Glutamatergic neuron (in vitro differentiated cells): Measurements from ENCODE around the gene KRTAP1-5. TPM values are rescaled to one million over a fixed set of nuclear protein-coding genes. Genes with fewer than 3 reads are reported as not detected.
"Not testable (repeated sequence)": the region's sequence is repeated elsewhere in the genome, so short reads cannot be mapped to it uniquely, and the experiment has no call there.

Experiments
- DNase-seq: peaks from one replicate; pipeline ENCODE4 v3.0.0; 2022
- H3K27ac Mint-ChIP-seq: one replicate; pipeline ENCODE4 v1.8.0; 2020; ENCODE audit warnings: mild to moderate bottlenecking, mixed read lengths, inconsistent platforms; ENCODE audit not compliant: unreplicated experiment
- H3K27me3 Mint-ChIP-seq: one replicate; pipeline ENCODE4 v1.8.0; 2020; ENCODE audit warnings: mild to moderate bottlenecking, moderate library complexity, mixed read lengths, inconsistent platforms; ENCODE audit not compliant: unreplicated experiment
- H3K36me3 Mint-ChIP-seq: one replicate; pipeline ENCODE4 v1.8.0; 2020; ENCODE audit warnings: mild to moderate bottlenecking, mixed read lengths, inconsistent platforms; ENCODE audit not compliant: unreplicated experiment
- H3K4me1 Mint-ChIP-seq: one replicate; pipeline ENCODE4 v1.8.0; 2020; ENCODE audit warnings: mild to moderate bottlenecking, low read depth, mixed read lengths, inconsistent platforms; ENCODE audit not compliant: unreplicated experiment
- H3K4me3 Mint-ChIP-seq: one replicate; pipeline ENCODE4 v1.8.0; 2020; ENCODE audit warnings: mild to moderate bottlenecking, mixed read lengths, inconsistent platforms; ENCODE audit not compliant: unreplicated experiment
- H3K9me3 Mint-ChIP-seq: one replicate; pipeline ENCODE4 v1.8.0; 2020; ENCODE audit warnings: mild to moderate bottlenecking, moderate library complexity, mixed read lengths, inconsistent platforms; ENCODE audit not compliant: unreplicated experiment
- CTCF ChIP-seq: fragments of 200-600 bp; sonication (generic); IDR thresholded peaks from one replicate; pipeline ENCODE4 v1.5.0; 2021; ENCODE audit not compliant: partially characterized antibody, unreplicated experiment
- total RNA-seq: library from RNA; stranded (reverse); fragmentation: NEBNext Ultra II Directional; extraction: Animal tissue kit (Norgen Biotek cat#: 25700); gene quantifications from one replicate; pipeline ENCODE4 v1.2.1, GENCODE V29; 2021; ENCODE audit not compliant: unreplicated experiment

KRTAP1-5 gene
- total RNA-seq, 1 donor from 2014 or later: not detected

GRCh38 chr17:41057547-41057946 is 30.5 kb upstream of the KRTAP1-5 start:
- no peak for TF ChIP-seq CTCF
- no peaks in the 10 kb centered on the region for H3K4me1 Mint-ChIP-seq
- peaks cover 5% of the 10 kb centered on the region for H3K36me3 Mint-ChIP-seq
- no peak overlapping the region for H3K4me3 Mint-ChIP-seq
- no peak for DNase-seq
- no peaks in the 10 kb centered on the region for H3K9me3 Mint-ChIP-seq
- no peaks in the 10 kb centered on the region for H3K27me3 Mint-ChIP-seq
- no peak overlapping the region for H3K27ac Mint-ChIP-seq

- not testable (repeated sequence) for H3K36me3 Mint-ChIP-seq, H3K27ac Mint-ChIP-seq, H3K9me3 Mint-ChIP-seq
Observed at GRCh38 chr17:41055130-41055529, 28.1 kb upstream of the KRTAP1-5 start, which contains the start of gene KRTAP2-2. Gene KRTAP2-2, minus strand, starts transcription at chr17:41055230. Its CDS starts 19 bp downstream, at chr17:41055211.

GRCh38 chr17:41054556-41054955 is 27.5 kb upstream of the KRTAP1-5 start:
- not testable (repeated sequence) for H3K4me1 Mint-ChIP-seq, H3K36me3 Mint-ChIP-seq, H3K27ac Mint-ChIP-seq, DNase-seq, H3K4me3 Mint-ChIP-seq, H3K9me3 Mint-ChIP-seq, H3K27me3 Mint-ChIP-seq

More at GRCh38 chr17:41055130-41055529, 28.1 kb upstream of the KRTAP1-5 start, which contains the start of gene KRTAP2-2:
- H3K4me1 Mint-ChIP-seq, H3K27me3 Mint-ChIP-seq, DNase-seq, H3K4me3 Mint-ChIP-seq: not testable (repeated sequence)

- peaks cover 2% of the 10 kb centered on the region for H3K27me3 Mint-ChIP-seq
- H3K9me3 Mint-ChIP-seq: no peaks in the 10 kb centered on the region
- DNase-seq: no peak
Observed at GRCh38 chr17:41054025-41054424, 27.0 kb upstream of the KRTAP1-5 start.

GRCh38 chr17:41052566-41052965 is 25.6 kb upstream of the KRTAP1-5 start:
- Mint-ChIP-seq H3K9me3 (no peaks in the 10 kb centered on the region), H3K36me3 (peaks cover 5% of the 10 kb centered on the region), H3K27ac (no peak overlapping the region), H3K27me3 (peaks cover 2% of the 10 kb centered on the region), H3K4me3 (no peak overlapping the region), H3K4me1 (no peaks in the 10 kb centered on the region)
- no peak for TF ChIP-seq CTCF
- no peak for DNase-seq

More at GRCh38 chr17:41054025-41054424, 27.0 kb upstream of the KRTAP1-5 start:
- H3K4me1 Mint-ChIP-seq: no peaks in the 10 kb centered on the region
- H3K4me3 Mint-ChIP-seq: no peak overlapping the region
- peaks cover 5% of the 10 kb centered on the region for H3K36me3 Mint-ChIP-seq
- no peak overlapping the region for H3K27ac Mint-ChIP-seq
- no peak for TF ChIP-seq CTCF

GRCh38 chr17:41049110-41049509 is 22.1 kb upstream of the KRTAP1-5 start:
- Mint-ChIP-seq H3K4me1 (no peaks in the 10 kb centered on the region), H3K27me3 (peaks cover 4% of the 10 kb centered on the region), H3K36me3 (no peaks in the 10 kb centered on the region), H3K4me3 (no peak overlapping the region), H3K9me3 (peaks cover 2% of the 10 kb centered on the region), H3K27ac (no peak overlapping the region)
- TF ChIP-seq CTCF: no peak
- DNase-seq: no peak
